A673 (cell line): Measurements from ENCODE around the gene CNPY1.

Source experiments
- CTCF ChIP-seq: fragments of 300-800, 200-600 bp; sonication (generic); conservative IDR thresholded peaks from 2 replicates; pipeline ENCODE4 v1.5.1; 2017; ENCODE audit warnings: low read depth, mild to moderate bottlenecking, antibody characterized with exemption, low read length, moderate library complexity, mixed read lengths
- EZH2 ChIP-seq: fragments of 200-600 bp; sonication (generic); IDR thresholded peaks from 2 replicates; pipeline ENCODE4 v1.6.1; 2017; ENCODE audit warnings: borderline replicate concordance, low read depth, mild to moderate bottlenecking, mixed read lengths, antibody characterized with exemption, low read length; ENCODE audit not compliant: poor library complexity, severe bottlenecking

- no peak for TF ChIP-seq EZH2
- no peak for TF ChIP-seq CTCF
Observed at GRCh38 chr7:155531681-155532080, 14.7 kb downstream of the CNPY1 start.
